ENCODE results near the gene ERMAP. TPM values are rescaled to one million over a fixed set of nuclear protein-coding genes. Genes with fewer than 3 reads are reported as not detected.
A peak's percentile ranks its signal among the peaks of the same experiment; 100 is the strongest.

ERMAP gene
- total and polyA plus RNA-seq, 9 of the 15 experiments (the other 6 are each of a cell fraction or from before 2014, with no cell fraction given): 8.0 to 31.4 (median 22.5) TPM

DNA sequence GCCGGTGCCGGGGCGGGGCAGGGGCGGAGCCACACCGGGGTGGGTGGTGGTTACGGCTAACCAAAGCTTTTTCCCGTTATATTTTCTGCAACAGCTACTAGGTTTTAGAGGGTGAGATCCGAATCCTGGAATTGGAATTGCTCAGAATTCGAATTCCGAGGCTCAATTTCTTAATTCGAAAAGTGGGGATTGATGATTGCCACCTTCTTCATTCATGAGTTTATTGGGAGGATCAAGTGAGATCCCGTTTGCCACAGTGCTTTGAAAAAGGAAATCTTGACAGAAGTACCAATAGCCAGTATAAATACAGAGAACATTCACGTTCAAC, 482 bp downstream of the ERMAP start:
- Histone ChIP-seq H3K4me2 (ENCODE audit: insufficient read depth, low read length) (peak overlapping the region; percentile 87), H3K9me3 (replicated peaks; ENCODE audit: control insufficient read depth, insufficient read depth, low read depth, low read length) (no peaks in the 10 kb centered on the region), H3K36me3 (ENCODE audit: control insufficient read depth, insufficient read depth, low read length) (peaks cover 8% of the 10 kb centered on the region; the same call in 2 of the 3 replicates), H3K9me1 (ENCODE audit: control insufficient read depth, insufficient read depth, low read length) (no peaks in the 10 kb centered on the region), H4K20me1 (replicated peaks; ENCODE audit: control insufficient read depth, insufficient read depth, low read length) (no peaks in the 10 kb centered on the region), H2AFZ (ENCODE audit: low read depth, low read length) (peak overlapping the region; percentile 83), H3K4me3 (peak overlapping the region; percentile 79), H3K79me2 (ENCODE audit: control insufficient read depth, insufficient read depth, low read length) (peaks cover 38% of the 10 kb centered on the region), H3K27me3 (ENCODE audit: control insufficient read depth in 2 of 2, insufficient read depth in 2 of 2, low read length in 2 of 2) (no peaks in the 10 kb centered on the region), H3K27ac (ENCODE audit: extremely low read depth, low read depth, low read length) (peak overlapping the region; percentile 99; the same call in 2 of the 3 replicates), H3K9ac (ENCODE audit: insufficient read depth in 1 of 2, low read depth in 2 of 2, low read length in 2 of 2) (peak overlapping the region; percentile 40 to 74; a peak in 3 of 4 replicates), H3K4me1 (replicated peaks in 1 of 2; ENCODE audit: control insufficient read depth in 2 of 2, insufficient read depth in 2 of 2, low read length in 2 of 2) (peaks cover 16 to 38% of the 10 kb centered on the region in 2 experiments)
- no TSS peak for BruUV-seq (replicated peaks)
- no peak for FAIRE-seq
- no peak for DNase-seq (ENCODE audit: extremely low read depth in 1 of 4, low spot score in 3 of 4)
- in situ Hi-C loops (cut with MboI) (no loop called here), intact Hi-C loops (cut with micrococcal nuclease) (loop anchor here (1.0 kb wide), 1 partner anchor 8 kb away; no protein-coding TSS in a partner anchor)
- TF ChIP-seq GABPA (tag; conservative IDR thresholded peaks at IDR 0.05; ENCODE audit: low read depth): no peak
- TF ChIP-seq SIN3A (IDR thresholded peaks at IDR 0.05; ENCODE audit: borderline replicate concordance in 2 of 2, control insufficient read depth in 1 of 2, low read depth in 2 of 2, low read length in 2 of 2): 0 out of 4 replicates have a peak, but pooled peaks of 1 of the 2 experiments have one; percentile 5
- no peak for TF ChIP-seq SPI1 (IDR thresholded peaks at IDR 0.05; ENCODE audit: borderline replicate concordance, low read depth, low read length)
- no peak for TF ChIP-seq ZNF282 (CRISPR knock-in tag; IDR thresholded peaks at IDR 0.05)
- TF ChIP-seq TAF7 (tag; IDR thresholded peaks at IDR 0.05): no peak
- TF ChIP-seq, protein P1, sequence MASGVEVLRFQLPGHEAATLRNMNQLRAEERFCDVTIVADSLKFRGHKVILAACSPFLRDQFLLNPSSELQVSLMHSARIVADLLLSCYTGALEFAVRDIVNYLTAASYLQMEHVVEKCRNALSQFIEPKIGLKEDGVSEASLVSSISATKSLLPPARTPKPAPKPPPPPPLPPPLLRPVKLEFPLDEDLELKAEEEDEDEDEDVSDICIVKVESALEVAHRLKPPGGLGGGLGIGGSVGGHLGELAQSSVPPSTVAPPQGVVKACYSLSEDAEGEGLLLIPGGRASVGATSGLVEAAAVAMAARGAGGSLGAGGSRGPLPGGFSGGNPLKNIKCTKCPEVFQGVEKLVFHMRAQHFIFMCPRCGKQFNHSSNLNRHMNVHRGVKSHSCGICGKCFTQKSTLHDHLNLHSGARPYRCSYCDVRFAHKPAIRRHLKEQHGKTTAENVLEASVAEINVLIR (CRISPR knock-in tag; IDR thresholded peaks at IDR 0.05): no peak
- 0 out of 2 replicates have a peak, but pooled peaks have one; percentile 18 for TF ChIP-seq SMARCA4 (IDR thresholded peaks at IDR 0.05)
- TF ChIP-seq ZNF431 (CRISPR knock-in tag; IDR thresholded peaks at IDR 0.05): no peak
- TF ChIP-seq, protein P2, sequence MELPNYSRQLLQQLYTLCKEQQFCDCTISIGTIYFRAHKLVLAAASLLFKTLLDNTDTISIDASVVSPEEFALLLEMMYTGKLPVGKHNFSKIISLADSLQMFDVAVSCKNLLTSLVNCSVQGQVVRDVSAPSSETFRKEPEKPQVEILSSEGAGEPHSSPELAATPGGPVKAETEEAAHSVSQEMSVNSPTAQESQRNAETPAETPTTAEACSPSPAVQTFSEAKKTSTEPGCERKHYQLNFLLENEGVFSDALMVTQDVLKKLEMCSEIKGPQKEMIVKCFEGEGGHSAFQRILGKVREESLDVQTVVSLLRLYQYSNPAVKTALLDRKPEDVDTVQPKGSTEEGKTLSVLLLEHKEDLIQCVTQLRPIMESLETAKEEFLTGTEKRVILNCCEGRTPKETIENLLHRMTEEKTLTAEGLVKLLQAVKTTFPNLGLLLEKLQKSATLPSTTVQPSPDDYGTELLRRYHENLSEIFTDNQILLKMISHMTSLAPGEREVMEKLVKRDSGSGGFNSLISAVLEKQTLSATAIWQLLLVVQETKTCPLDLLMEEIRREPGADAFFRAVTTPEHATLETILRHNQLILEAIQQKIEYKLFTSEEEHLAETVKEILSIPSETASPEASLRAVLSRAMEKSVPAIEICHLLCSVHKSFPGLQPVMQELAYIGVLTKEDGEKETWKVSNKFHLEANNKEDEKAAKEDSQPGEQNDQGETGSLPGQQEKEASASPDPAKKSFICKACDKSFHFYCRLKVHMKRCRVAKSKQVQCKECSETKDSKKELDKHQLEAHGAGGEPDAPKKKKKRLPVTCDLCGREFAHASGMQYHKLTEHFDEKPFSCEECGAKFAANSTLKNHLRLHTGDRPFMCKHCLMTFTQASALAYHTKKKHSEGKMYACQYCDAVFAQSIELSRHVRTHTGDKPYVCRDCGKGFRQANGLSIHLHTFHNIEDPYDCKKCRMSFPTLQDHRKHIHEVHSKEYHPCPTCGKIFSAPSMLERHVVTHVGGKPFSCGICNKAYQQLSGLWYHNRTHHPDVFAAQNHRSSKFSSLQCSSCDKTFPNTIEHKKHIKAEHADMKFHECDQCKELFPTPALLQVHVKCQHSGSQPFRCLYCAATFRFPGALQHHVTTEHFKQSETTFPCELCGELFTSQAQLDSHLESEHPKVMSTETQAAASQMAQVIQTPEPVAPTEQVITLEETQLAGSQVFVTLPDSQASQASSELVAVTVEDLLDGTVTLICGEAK (IDR thresholded peaks at IDR 0.05): 0 out of 2 replicates have a peak, but pooled peaks have one; percentile 6
- TF ChIP-seq, protein P2 (CRISPR knock-in tag; IDR thresholded peaks at IDR 0.05): no peak
- no peak for TF ChIP-seq TAL1 (IDR thresholded peaks at IDR 0.05)
- no peak; the same call in none of the 2 replicates for TF ChIP-seq SP1 (CRISPR knock-in tag; IDR thresholded peaks at IDR 0.05)
- no peak for TF ChIP-seq JUND (IDR thresholded peaks at IDR 0.05; ENCODE audit: borderline replicate concordance, low read depth, low read length)
- TF ChIP-seq JUND (tag; IDR thresholded peaks at IDR 0.05; ENCODE audit: borderline replicate concordance, low read depth, low read length): no peak
- ChIA-PET POLR2A (interaction anchor here (0.5 to 8.7 kb wide), 8 partner anchors 11 to 252 kb away, joined by 3 to 76 read pairs (median 4); partner anchors contain the start of genes C1orf50, P3H1 and ZNF691), CTCF (ENCODE audit: low intra/inter-chr PET ratio) (no interaction called here)
- ATAC-seq: no peak
- 3% methylated on average over 10 of the region's 13 CpGs for WGBS (ENCODE audit: insufficient coverage, low coverage, missing lambda C conversion rate)

Data from K562 (cell line).